ENCODE data around the gene AOX1.

The AOX1 gene

DNA sequence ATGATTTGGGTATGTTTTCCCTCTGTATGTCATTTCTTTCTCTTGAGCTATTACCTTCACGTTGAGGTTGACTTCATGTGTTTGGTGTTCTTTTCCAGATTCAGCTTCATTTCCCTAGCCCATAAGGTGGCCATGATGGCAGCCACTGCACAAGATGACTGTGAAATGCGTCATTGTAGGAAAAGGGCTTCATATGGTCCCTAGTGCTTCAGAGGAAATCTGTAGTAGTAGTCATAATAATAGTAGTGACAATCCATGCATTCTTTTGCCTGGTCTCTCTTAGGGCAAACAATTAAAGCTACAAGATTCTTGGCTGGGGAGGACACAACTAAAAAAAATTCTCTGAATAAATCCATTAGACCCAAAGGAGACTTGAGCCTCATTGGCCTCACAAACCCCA lies 28.4 kb downstream of the AOX1 start:
- TF ChIP-seq PAX5 (IDR thresholded peaks at IDR 0.05; ENCODE audit: insufficient read depth, low read length, severe bottlenecking) (no peak), TAF1 (IDR thresholded peaks at IDR 0.05; ENCODE audit: low read depth, low read length) (no peak), POLR2A (IDR thresholded peaks at IDR 0.05; ENCODE audit: low read depth, low read length) (no peak), SPI1 (IDR thresholded peaks at IDR 0.05; ENCODE audit: low read depth, low read length) (no peak), POLR2AphosphoS5 (IDR thresholded peaks at IDR 0.05; ENCODE audit: low read depth, low read length) (no peak), POU2F2 (IDR thresholded peaks at IDR 0.05; ENCODE audit: low read depth, low read length) (no peak)
- DNase-seq (ENCODE audit: insufficient read length, low spot score) (no peak), FAIRE-seq (no peak)

DNA sequence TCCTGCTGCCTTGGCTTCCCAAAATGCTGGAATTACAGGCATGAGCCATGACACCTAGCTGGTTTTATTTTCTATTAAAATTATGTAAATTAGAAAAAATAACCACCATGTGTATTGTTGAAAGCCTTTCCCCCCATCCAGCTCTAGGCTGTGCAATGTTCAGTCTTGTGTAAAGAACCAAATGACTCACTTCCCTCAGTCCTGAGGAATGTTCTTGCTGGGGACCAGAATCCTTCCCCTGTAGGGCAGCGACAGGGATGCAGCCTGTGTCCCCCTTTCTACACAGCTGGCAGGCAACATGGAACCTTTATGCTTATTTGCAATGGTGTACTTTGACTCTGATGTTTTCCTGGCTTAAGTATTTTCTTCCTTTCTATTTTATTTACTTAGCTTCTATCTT lies 29.4 kb downstream of the AOX1 start:
- FAIRE-seq (no peak), DNase-seq (ENCODE audit: insufficient read length, low spot score) (no peak)
- TF ChIP-seq TAF1 (IDR thresholded peaks at IDR 0.05; ENCODE audit: low read depth, low read length) (no peak), SPI1 (IDR thresholded peaks at IDR 0.05; ENCODE audit: low read depth, low read length) (no peak), POU2F2 (IDR thresholded peaks at IDR 0.05; ENCODE audit: low read depth, low read length) (no peak), POLR2AphosphoS5 (IDR thresholded peaks at IDR 0.05; ENCODE audit: low read depth, low read length) (no peak), POLR2A (IDR thresholded peaks at IDR 0.05; ENCODE audit: low read depth, low read length) (no peak), PAX5 (IDR thresholded peaks at IDR 0.05; ENCODE audit: insufficient read depth, low read length, severe bottlenecking) (no peak)

DNA sequence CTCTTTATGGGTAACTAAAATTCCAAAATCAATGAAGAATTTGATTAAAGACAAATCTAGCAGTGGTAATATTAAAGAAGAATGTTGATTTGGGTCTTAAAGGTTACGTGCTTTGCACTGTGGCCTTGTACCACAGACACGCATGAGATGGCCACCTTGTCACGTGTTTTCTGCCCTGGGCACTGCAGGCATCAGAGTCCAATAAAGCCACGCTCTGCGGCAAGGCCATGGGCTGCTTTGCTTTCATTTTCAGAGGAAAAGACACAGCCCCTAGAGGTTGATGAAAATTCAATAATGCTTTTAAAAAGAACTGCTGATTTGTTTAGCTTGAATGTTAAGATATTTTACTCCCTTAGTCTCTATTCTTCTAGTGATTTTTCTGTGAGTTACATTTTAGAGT lies 30.4 kb downstream of the AOX1 start:
- FAIRE-seq = no peak
- no peak for DNase-seq (ENCODE audit: insufficient read length, low spot score)
- TF ChIP-seq POU2F2 (IDR thresholded peaks at IDR 0.05; ENCODE audit: low read depth, low read length) (no peak), POLR2AphosphoS5 (IDR thresholded peaks at IDR 0.05; ENCODE audit: low read depth, low read length) (no peak), POLR2A (IDR thresholded peaks at IDR 0.05; ENCODE audit: low read depth, low read length) (no peak), SPI1 (IDR thresholded peaks at IDR 0.05; ENCODE audit: low read depth, low read length) (no peak), TAF1 (IDR thresholded peaks at IDR 0.05; ENCODE audit: low read depth, low read length) (no peak), PAX5 (IDR thresholded peaks at IDR 0.05; ENCODE audit: insufficient read depth, low read length, severe bottlenecking) (no peak)

DNA sequence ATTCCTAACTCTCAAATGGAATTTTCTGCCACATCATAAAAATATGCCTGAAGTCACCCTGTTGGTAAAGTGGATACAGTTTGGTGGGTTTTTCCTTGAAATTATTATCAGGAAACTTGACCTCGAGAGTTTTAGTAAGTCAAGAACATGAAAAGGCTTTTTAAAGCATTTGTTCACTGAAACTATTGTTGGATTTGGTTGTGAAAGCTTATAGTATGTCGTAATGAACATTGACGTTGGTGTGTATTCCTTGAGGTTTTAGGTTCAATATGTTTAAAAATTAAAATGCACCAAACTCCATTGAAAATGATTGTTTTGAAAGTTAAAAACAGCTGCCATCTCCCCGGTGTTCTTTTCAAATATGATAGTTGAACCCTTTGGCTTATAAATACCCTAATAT lies 30.8 kb downstream of the AOX1 start:
- TF ChIP-seq POU2F2 (IDR thresholded peaks at IDR 0.05; ENCODE audit: low read depth, low read length) = no peak
- no peak for TF ChIP-seq PAX5 (IDR thresholded peaks at IDR 0.05; ENCODE audit: insufficient read depth, low read length, severe bottlenecking)
- no peak for TF ChIP-seq TAF1 (IDR thresholded peaks at IDR 0.05; ENCODE audit: low read depth, low read length)
- no peak for TF ChIP-seq SPI1 (IDR thresholded peaks at IDR 0.05; ENCODE audit: low read depth, low read length)
- no peak for TF ChIP-seq POLR2AphosphoS5 (IDR thresholded peaks at IDR 0.05; ENCODE audit: low read depth, low read length)
- TF ChIP-seq POLR2A (IDR thresholded peaks at IDR 0.05; ENCODE audit: low read depth, low read length) = no peak
- FAIRE-seq (no peak), DNase-seq (ENCODE audit: insufficient read length, low spot score) (no peak)

DNA sequence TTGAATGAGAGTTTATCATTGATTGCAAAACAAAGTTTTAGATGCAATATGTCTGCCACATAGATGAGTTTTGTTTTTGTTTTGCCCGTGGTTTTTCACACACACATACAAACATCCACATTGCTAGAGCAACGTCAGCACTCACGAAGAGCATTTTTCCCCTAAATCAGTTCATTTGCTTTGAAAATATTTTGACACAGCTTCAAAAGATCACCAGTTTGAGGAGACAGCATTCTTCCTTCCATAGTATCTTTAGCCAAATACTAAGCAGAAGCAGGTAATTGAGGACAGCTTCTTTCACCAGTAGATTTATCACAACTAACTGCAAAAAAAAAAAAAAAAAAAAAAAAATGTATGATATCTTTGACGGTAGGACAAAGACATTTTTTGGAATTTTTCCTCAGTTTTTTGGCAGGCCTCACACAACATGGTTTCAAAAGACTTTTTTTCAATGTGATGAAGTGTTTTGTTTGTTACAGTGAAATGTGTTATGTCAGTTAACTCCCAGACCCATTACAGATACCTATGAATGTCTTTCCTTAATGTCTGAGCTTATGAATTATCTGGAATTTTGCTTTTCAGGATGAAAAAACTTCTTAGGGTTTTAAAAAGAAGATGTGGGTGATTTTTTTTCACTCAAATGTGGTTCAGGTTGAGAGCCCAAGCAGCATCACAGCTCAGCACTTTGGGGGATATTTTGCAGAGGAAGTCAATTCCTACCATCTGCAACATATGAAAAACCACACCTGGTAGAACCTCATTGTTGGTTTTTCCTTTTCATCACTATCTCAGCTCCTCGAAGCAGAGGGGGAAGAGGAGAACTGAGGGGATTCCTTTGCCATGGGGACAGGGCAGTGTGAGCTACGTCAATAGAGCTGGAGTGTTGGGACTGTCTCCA lies 31.6 kb downstream of the AOX1 start:
- peak; percentile 68 for TF ChIP-seq SPI1 (IDR thresholded peaks at IDR 0.05; ENCODE audit: low read depth, low read length)
- no peak for TF ChIP-seq TAF1 (IDR thresholded peaks at IDR 0.05; ENCODE audit: low read depth, low read length)
- DNase-seq (ENCODE audit: insufficient read length, low spot score) (no peak), FAIRE-seq (no peak)

DNA sequence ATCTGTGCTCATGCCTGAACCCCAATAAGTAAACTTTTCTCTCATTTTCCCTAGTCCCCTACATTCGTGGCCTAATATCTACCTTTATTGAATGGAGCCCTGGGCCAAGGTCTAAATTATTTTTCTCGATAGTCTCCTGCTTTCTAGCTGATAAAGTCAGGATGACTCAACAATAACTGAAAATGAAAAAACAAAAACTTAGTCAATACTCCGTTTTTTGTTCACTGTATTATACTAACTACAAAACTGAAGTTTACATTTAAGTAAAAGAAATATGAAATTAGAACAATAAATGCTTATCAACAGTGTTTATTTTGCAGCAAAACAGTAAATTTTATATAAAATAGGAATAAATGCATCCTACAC lies 32.2 kb downstream of the AOX1 start:
- no peak for DNase-seq (ENCODE audit: insufficient read length, low spot score)
- TF ChIP-seq POLR2AphosphoS5 (IDR thresholded peaks at IDR 0.05; ENCODE audit: low read depth, low read length) = no peak
- TF ChIP-seq SPI1 (IDR thresholded peaks at IDR 0.05; ENCODE audit: low read depth, low read length) = no peak
- TF ChIP-seq PAX5 (IDR thresholded peaks at IDR 0.05; ENCODE audit: insufficient read depth, low read length, severe bottlenecking) = no peak
- TF ChIP-seq POU2F2 (IDR thresholded peaks at IDR 0.05; ENCODE audit: low read depth, low read length) = no peak
- FAIRE-seq = no peak

DNA sequence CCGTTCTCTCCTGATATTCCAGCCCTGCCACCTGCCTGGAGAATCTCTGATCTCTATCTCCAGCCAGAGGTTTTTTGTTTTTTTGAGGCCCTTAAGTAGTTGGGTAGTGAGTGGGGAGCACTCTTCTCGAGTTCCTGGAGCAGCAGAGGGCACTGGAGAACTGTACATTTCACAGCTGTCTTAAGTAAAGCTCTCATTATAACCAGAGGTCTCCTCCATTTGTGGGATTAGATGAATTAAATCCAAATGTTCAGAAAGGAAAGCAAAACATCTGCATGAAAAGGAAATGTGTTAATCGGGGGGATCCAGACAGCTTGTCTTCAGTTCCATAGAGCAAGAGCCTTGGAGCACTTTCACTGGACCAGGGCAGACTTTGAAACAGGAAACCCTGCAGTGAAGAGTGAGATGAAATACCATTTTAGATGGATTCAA lies 32.8 kb downstream of the AOX1 start:
- TF ChIP-seq POLR2AphosphoS5 (IDR thresholded peaks at IDR 0.05; ENCODE audit: low read depth, low read length) (no peak), POU2F2 (IDR thresholded peaks at IDR 0.05; ENCODE audit: low read depth, low read length) (no peak)
- FAIRE-seq = no peak
- no peak for DNase-seq (ENCODE audit: insufficient read length, low spot score)

DNA sequence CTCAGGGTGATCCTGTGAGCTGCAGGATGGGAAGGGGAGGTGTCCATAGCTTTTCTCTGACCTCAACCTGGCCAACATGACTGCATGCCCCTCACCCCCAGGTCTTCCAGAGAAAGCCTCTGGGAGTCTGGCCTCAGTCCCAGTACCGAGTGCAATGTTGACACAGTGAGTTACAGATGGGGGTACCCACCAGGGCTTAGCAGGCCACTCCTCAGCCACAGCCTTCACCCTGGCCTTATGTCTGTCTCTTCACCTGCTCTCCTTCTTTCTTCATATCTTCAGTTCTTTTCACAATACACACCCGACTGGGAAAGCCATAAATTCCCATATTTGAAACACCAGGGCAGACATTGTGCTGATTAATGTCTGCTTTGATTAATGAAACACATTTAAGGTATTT lies 33.5 kb downstream of the AOX1 start:
- no peak for DNase-seq (ENCODE audit: insufficient read length, low spot score)
- no peak for FAIRE-seq
- TF ChIP-seq SPI1 (IDR thresholded peaks at IDR 0.05; ENCODE audit: low read depth, low read length) (no peak), POU2F2 (IDR thresholded peaks at IDR 0.05; ENCODE audit: low read depth, low read length) (no peak), TAF1 (IDR thresholded peaks at IDR 0.05; ENCODE audit: low read depth, low read length) (no peak), PAX5 (IDR thresholded peaks at IDR 0.05; ENCODE audit: insufficient read depth, low read length, severe bottlenecking) (no peak), POLR2A (IDR thresholded peaks at IDR 0.05; ENCODE audit: low read depth, low read length) (no peak), POLR2AphosphoS5 (IDR thresholded peaks at IDR 0.05; ENCODE audit: low read depth, low read length) (no peak)

DNA sequence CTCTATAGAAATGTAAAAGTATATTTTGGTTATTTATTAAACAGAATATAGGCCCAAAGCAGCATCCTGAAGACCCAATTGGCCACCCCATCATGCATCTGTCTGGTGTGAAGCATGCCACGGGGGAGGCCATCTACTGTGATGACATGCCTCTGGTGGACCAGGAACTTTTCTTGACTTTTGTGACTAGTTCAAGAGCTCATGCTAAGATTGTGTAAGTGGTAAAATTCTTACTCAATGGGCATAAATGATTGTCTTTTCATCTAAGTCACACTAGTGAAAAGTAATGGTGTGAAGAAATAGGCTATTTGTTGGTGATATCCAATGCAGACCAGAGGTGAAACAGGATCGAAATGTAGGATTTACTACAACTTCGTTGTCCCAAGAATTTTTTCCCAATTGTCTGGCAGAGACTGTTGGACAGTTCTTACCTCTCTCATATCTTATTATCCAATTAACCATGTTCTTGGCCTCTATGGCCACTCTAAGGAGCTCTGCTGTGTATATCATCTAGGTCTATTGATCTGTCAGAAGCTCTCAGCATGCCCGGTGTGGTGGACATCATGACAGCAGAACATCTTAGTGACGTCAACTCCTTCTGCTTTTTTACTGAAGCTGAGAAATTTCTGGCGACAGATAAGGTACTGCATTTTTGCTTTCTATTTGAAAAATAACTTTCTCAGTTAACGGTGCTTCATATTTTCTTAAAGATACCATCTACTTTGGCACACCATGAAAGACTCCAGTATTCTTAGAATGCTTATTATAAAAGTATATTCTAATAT lies 35.0 kb downstream of the AOX1 start:
- TF ChIP-seq SPI1 (IDR thresholded peaks at IDR 0.05; ENCODE audit: low read depth, low read length) (no peak), POLR2AphosphoS5 (IDR thresholded peaks at IDR 0.05; ENCODE audit: low read depth, low read length) (no peak), PAX5 (IDR thresholded peaks at IDR 0.05; ENCODE audit: insufficient read depth, low read length, severe bottlenecking) (no peak), POU2F2 (IDR thresholded peaks at IDR 0.05; ENCODE audit: low read depth, low read length) (no peak), POLR2A (IDR thresholded peaks at IDR 0.05; ENCODE audit: low read depth, low read length) (no peak), TAF1 (IDR thresholded peaks at IDR 0.05; ENCODE audit: low read depth, low read length) (no peak)
- no peak for DNase-seq (ENCODE audit: insufficient read length, low spot score)
- no peak for FAIRE-seq

Measured in GM12891 (cell line).